Natural killer cell (primary cell): ENCODE results near the gene HABP2. TPM values are rescaled to one million over a fixed set of nuclear protein-coding genes. Genes with fewer than 3 reads are reported as not detected.

ENCODE experiments used
- ATAC-seq, 3 donors: fragments of 150-1000 bp in 2 of 3; fragments of 200-7000 bp in 1 of 3; cut with Tn5 transposase; 1 replicate in 1 of 3; 2 replicates in 2 of 3; pipeline ENCODE4 v1.10.0; 2021; ENCODE audit warnings: mild to moderate bottlenecking in 2 of 3, moderate library complexity in 2 of 3
- DNase-seq, 2 donors: peaks; one replicate each; pipeline versions ENCODE4 v3.0.0 to v3.0.0-alpha.2; 2013 to 2021; ENCODE audit warnings: mixed read lengths in 1 of 2
- H3K27ac ChIP-seq: one replicate; pipeline ENCODE4 v1.5.1; 2013; ENCODE audit warnings: mild to moderate bottlenecking, low read length
- H3K27me3 ChIP-seq: one replicate; pipeline ENCODE4 v1.6.1; 2013; ENCODE audit warnings: low read length; ENCODE audit not compliant: control insufficient read depth, insufficient read depth
- H3K36me3 ChIP-seq: one replicate; pipeline ENCODE4 v1.6.1; 2013; ENCODE audit warnings: low read length; ENCODE audit not compliant: control insufficient read depth, insufficient read depth
- H3K4me1 ChIP-seq: one replicate; pipeline ENCODE4 v1.6.1; 2013; ENCODE audit warnings: low read length; ENCODE audit not compliant: control insufficient read depth, insufficient read depth
- H3K4me3 ChIP-seq: one replicate; pipeline ENCODE4 v1.5.1; 2013; ENCODE audit warnings: low read length
- H3K9me3 ChIP-seq: one replicate; pipeline ENCODE4 v1.6.1; 2013; ENCODE audit warnings: low read length; ENCODE audit not compliant: control insufficient read depth, insufficient read depth
- H3K27ac Mint-ChIP-seq, 2 donors: one replicate each; pipeline ENCODE4 v1.8.0; 2022; ENCODE audit warnings: mild to moderate bottlenecking in 2 of 2, mixed read lengths in 2 of 2, moderate library complexity in 1 of 2
- H3K27me3 Mint-ChIP-seq, 2 donors: one replicate each; pipeline ENCODE4 v1.8.0; 2022; ENCODE audit warnings: low read depth in 2 of 2, mixed read lengths in 2 of 2
- H3K36me3 Mint-ChIP-seq: one replicate; pipeline ENCODE4 v1.8.0; 2022; ENCODE audit warnings: mixed read lengths
- H3K4me1 Mint-ChIP-seq, 2 donors: one replicate each; pipeline ENCODE4 v1.8.0; 2022; ENCODE audit warnings: mixed read lengths in 2 of 2
- H3K4me3 Mint-ChIP-seq: one replicate; pipeline ENCODE4 v1.8.0; 2022; ENCODE audit warnings: mild to moderate bottlenecking, moderate library complexity, mixed read lengths
- H3K9me3 Mint-ChIP-seq, 2 donors: one replicate each; pipeline ENCODE4 v1.8.0; 2022; ENCODE audit warnings: mixed read lengths in 2 of 2
- WGBS: methylation state at CpG from one replicate; pipeline ENCODE4 v1.1.7; 2013; ENCODE audit warnings: missing lambda C conversion rate; ENCODE audit not compliant: insufficient coverage; 5-methylcytosine and 5-hydroxymethylcytosine counted together
- intact Hi-C: fragments of 100-400 bp; cut with micrococcal nuclease; formaldehyde crosslinking; loops from one replicate; pipeline ENCODE4 v1.14.2; 2022
- total RNA-seq, 4 donors: library from RNA; stranded (reverse); fragments of 120-200 nt in 1 of 4; gene quantifications; one replicate each; pipeline versions ENCODE4 v1.2.3 to v1.2.4, GENCODE V29; 2013 to 2022
- TF ChIP-seq, protein P1 (sequence below): fragments of 200-600 bp; IDR thresholded peaks from one replicate; pipeline ENCODE4 v1.8.0; 2022; ENCODE audit warnings: antibody characterized with exemption

HABP2 gene
- total RNA-seq, 3 donors from 2014 or later (not counting 1 experiment from before 2014, with no cell fraction given) = not detected

DNA sequence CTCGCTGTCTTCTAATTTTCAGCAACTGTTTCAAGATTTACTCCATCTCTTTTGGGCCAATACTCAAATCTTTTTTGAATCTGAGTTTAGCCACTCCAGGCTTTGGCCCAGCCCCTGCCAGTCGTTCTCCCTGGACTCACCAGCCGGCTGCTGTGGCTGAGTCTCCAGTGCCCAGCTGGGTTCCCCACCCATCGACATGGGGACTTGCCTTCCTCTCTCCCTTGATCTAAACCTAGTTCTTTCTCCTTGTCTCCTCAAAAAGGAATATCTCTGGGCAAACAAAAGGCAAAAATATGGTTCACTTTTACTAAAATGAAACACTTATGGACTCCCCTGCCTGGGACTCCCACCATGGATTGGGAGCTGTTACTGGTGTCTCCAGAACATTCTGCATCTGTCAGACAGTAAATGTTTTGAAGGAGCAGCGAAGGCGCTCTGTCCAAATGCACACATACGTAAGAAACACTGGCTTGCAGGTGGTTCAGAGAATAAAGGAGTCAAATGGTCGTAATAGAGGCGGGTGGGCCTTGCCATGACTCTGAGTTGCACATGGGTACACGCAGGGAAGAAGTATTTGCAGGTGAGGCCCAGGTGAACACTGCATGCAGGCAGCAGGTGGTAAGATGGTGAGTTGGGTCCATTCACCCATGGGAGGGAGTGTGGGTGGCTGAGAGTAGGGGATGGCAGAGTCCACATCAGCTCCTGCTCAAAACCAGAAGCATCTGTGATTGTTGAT is 35.5 kb upstream of the HABP2 start:
- TF ChIP-seq, protein P1, sequence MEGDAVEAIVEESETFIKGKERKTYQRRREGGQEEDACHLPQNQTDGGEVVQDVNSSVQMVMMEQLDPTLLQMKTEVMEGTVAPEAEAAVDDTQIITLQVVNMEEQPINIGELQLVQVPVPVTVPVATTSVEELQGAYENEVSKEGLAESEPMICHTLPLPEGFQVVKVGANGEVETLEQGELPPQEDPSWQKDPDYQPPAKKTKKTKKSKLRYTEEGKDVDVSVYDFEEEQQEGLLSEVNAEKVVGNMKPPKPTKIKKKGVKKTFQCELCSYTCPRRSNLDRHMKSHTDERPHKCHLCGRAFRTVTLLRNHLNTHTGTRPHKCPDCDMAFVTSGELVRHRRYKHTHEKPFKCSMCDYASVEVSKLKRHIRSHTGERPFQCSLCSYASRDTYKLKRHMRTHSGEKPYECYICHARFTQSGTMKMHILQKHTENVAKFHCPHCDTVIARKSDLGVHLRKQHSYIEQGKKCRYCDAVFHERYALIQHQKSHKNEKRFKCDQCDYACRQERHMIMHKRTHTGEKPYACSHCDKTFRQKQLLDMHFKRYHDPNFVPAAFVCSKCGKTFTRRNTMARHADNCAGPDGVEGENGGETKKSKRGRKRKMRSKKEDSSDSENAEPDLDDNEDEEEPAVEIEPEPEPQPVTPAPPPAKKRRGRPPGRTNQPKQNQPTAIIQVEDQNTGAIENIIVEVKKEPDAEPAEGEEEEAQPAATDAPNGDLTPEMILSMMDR = no peak
- H3K4me1 ChIP-seq = no peaks in the 10 kb centered on the region
- WGBS = 86% methylated on average over 9 of the region's 10 CpGs
- Mint-ChIP-seq H3K36me3 (no peaks in the 10 kb centered on the region), H3K4me1 (no peaks in the 10 kb centered on the region), H3K27me3 (peaks cover 7 to 14% of the 10 kb centered on the region in 2 donors), H3K27ac (no peak overlapping the region), H3K9me3 (peaks cover 0 to 2% of the 10 kb centered on the region in 2 donors), H3K4me3 (no peak overlapping the region)
- no peak overlapping the region for H3K4me3 ChIP-seq
- ATAC-seq (no peak), DNase-seq (no peak)
- peaks cover 2% of the 10 kb centered on the region for H3K27me3 ChIP-seq
- H3K36me3 ChIP-seq = no peaks in the 10 kb centered on the region
- no peaks in the 10 kb centered on the region for H3K9me3 ChIP-seq
- intact Hi-C loops = no loop called here
- H3K27ac ChIP-seq = no peak overlapping the region

DNA sequence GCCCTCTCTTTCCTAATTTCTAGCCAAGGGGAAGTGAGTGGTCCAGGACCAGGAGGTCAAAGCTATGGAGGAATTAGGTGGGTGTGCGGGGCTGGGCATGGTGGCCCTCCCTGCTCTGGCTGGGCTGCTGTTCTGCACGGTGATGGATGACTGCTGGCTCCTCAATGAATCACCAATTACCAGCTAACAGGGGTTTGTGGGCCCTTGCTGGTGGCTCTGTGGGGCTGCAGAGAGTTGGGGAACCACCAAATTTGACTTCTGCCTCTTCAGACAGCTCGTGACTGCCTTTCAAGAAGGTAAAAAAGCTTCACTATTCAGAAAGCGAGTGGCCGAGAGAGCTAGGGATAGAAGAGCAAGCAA is 35.0 kb upstream of the HABP2 start:
- Histone ChIP-seq H3K9me3 (no peaks in the 10 kb centered on the region), H3K4me3 (no peak overlapping the region), H3K27me3 (peaks cover 2% of the 10 kb centered on the region), H3K4me1 (no peaks in the 10 kb centered on the region), H3K27ac (no peak overlapping the region), H3K36me3 (no peaks in the 10 kb centered on the region)
- ATAC-seq (no peak), DNase-seq (no peak)
- 61% methylated on average over 5 of the region's 5 CpGs for WGBS
- H3K27ac Mint-ChIP-seq = no peak overlapping the region
- intact Hi-C loops = no loop called here
- peaks cover 13 to 14% of the 10 kb centered on the region in 2 donors for H3K27me3 Mint-ChIP-seq
- no peak overlapping the region for H3K4me3 Mint-ChIP-seq
- peaks cover 0 to 2% of the 10 kb centered on the region in 2 donors for H3K9me3 Mint-ChIP-seq
- no peaks in the 10 kb centered on the region for H3K4me1 Mint-ChIP-seq
- H3K36me3 Mint-ChIP-seq = no peaks in the 10 kb centered on the region
- TF ChIP-seq, protein P1 = no peak

- 79% methylated on average over 2 of the region's 3 CpGs for WGBS
- ATAC-seq (no peak), DNase-seq (no peak)
- Mint-ChIP-seq H3K4me1 (no peaks in the 10 kb centered on the region), H3K36me3 (no peaks in the 10 kb centered on the region), H3K27ac (no peak overlapping the region), H3K4me3 (no peak overlapping the region), H3K27me3 (peaks cover 14 to 16% of the 10 kb centered on the region in 2 donors), H3K9me3 (peaks cover 0 to 2% of the 10 kb centered on the region in 2 donors)
- TF ChIP-seq, protein P1 = no peak
- Histone ChIP-seq H3K27me3 (no peaks in the 10 kb centered on the region), H3K36me3 (no peaks in the 10 kb centered on the region), H3K9me3 (no peaks in the 10 kb centered on the region), H3K27ac (no peak overlapping the region), H3K4me1 (no peaks in the 10 kb centered on the region), H3K4me3 (no peak overlapping the region)
- intact Hi-C loops = no loop called here
Observed at GRCh38 chr10:113518415-113518814, 34.4 kb upstream of the HABP2 start.
